AG04450 (cell line): ENCODE data around the gene MAPRE2. TPM values are rescaled to one million over a fixed set of nuclear protein-coding genes. Genes with fewer than 3 reads are reported as not detected.

ENCODE experiments used
- CTCF ChIA-PET: fragments of 300-600, 350-600 bp; formaldehyde crosslinking; extraction: SDS; loops from one replicate; lab custom pipeline; 2022; ENCODE audit warnings: antibody characterized with exemption, inconsistent platforms; lab: Charles Lee
- POLR2A ChIA-PET: fragments of 350-600 bp; formaldehyde crosslinking; extraction: SDS; loops from one replicate; lab custom pipeline; 2021; ENCODE audit warnings: antibody characterized with exemption, inconsistent platforms; lab: Yijun Ruan, JAX
- DNase-seq: peaks from one replicate; pipeline ENCODE4 v3.0.0-alpha.2; 2011; ENCODE audit warnings: low read depth, low spot score
- H3K27ac ChIP-seq: one replicate; pipeline ENCODE4 v1.5.1; 2012; ENCODE audit warnings: low read depth, low read length, control low read depth
- H3K27me3 ChIP-seq: one replicate; pipeline ENCODE4 v1.6.0; 2012; ENCODE audit warnings: low read length; ENCODE audit not compliant: control insufficient read depth, insufficient read depth
- H3K4me3 ChIP-seq: 2 replicates; pipeline ENCODE4 v1.5.1; 2011; ENCODE audit warnings: mild to moderate bottlenecking, low read depth, low read length, control low read depth
- H3K9me3 ChIP-seq: 2 replicates; pipeline ENCODE4 v1.5.1; 2012; ENCODE audit warnings: low read length; ENCODE audit not compliant: control insufficient read depth, insufficient read depth
- polyA plus RNA-seq: library from polyadenylated mRNA; depleted of rRNA; stranded (reverse); fragments of >200 nt; gene quantifications from 2 replicates; pipeline ENCODE4 v1.2.3, GENCODE V29; 2011
- TF ChIP-seq, protein P1 (sequence below): IDR thresholded peaks from 2 replicates; pipeline ENCODE4 v1.5.1; 2011; ENCODE audit warnings: low read depth, low read length, control low read depth, inconsistent platforms

The MAPRE2 gene
- polyA plus RNA-seq, 1 experiment: 48.8 TPM

DNA sequence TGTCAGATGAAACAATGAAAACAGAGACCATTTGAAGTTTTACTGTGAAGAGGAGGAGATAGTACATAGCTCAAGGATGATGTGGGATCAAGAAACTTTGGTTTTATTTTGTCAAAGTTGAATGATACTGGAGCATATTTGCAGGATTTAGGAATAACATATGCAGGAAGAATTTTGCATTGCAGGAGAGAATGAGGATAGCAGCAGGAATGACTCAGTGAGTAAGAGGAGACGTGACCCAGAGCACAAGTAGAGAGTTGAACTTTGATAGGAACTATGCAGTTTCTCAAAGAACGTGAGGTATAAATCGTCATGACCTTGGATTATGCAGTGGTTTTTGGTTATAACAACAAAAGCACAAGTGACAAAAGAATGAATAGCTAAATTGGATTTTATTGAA lies 47.7 kb downstream of the MAPRE2 start:
- ChIA-PET CTCF (no interaction called here), POLR2A (no interaction called here)

DNA sequence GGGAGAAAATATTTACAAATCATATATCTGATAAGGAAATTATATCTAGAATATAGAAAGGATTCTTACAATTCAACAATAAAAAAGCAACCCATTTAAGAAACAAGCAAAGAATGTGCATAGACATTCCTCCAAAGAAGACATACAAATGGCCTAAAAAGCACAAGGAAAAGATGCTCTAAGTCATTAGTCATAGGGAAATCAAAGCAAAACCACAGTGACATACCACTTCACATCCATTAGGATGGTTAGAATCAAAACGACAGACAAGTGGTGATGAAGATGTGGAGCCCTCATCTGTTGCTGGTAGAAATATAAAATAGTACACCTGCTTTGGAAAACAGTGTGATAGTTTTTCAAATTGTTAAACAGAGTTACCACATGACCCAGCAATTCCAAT lies 48.2 kb downstream of the MAPRE2 start:
- H3K27ac ChIP-seq: no peak overlapping the region
- H3K9me3 ChIP-seq: no peaks in the 10 kb centered on the region
- POLR2A ChIA-PET: no interaction called here
- TF ChIP-seq, protein P1, sequence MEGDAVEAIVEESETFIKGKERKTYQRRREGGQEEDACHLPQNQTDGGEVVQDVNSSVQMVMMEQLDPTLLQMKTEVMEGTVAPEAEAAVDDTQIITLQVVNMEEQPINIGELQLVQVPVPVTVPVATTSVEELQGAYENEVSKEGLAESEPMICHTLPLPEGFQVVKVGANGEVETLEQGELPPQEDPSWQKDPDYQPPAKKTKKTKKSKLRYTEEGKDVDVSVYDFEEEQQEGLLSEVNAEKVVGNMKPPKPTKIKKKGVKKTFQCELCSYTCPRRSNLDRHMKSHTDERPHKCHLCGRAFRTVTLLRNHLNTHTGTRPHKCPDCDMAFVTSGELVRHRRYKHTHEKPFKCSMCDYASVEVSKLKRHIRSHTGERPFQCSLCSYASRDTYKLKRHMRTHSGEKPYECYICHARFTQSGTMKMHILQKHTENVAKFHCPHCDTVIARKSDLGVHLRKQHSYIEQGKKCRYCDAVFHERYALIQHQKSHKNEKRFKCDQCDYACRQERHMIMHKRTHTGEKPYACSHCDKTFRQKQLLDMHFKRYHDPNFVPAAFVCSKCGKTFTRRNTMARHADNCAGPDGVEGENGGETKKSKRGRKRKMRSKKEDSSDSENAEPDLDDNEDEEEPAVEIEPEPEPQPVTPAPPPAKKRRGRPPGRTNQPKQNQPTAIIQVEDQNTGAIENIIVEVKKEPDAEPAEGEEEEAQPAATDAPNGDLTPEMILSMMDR: no peak
- H3K4me3 ChIP-seq: no peak overlapping the region
- CTCF ChIA-PET: no interaction called here
- no peaks in the 10 kb centered on the region for H3K27me3 ChIP-seq
- DNase-seq: no peak

More for the DNA sequence above, 47.7 kb downstream of the MAPRE2 start:
- no peak for DNase-seq
- TF ChIP-seq, protein P1: no peak
- H3K4me3 ChIP-seq: no peak overlapping the region
- no peaks in the 10 kb centered on the region for H3K27me3 ChIP-seq
- H3K9me3 ChIP-seq: no peaks in the 10 kb centered on the region
- no peak overlapping the region for H3K27ac ChIP-seq

DNA sequence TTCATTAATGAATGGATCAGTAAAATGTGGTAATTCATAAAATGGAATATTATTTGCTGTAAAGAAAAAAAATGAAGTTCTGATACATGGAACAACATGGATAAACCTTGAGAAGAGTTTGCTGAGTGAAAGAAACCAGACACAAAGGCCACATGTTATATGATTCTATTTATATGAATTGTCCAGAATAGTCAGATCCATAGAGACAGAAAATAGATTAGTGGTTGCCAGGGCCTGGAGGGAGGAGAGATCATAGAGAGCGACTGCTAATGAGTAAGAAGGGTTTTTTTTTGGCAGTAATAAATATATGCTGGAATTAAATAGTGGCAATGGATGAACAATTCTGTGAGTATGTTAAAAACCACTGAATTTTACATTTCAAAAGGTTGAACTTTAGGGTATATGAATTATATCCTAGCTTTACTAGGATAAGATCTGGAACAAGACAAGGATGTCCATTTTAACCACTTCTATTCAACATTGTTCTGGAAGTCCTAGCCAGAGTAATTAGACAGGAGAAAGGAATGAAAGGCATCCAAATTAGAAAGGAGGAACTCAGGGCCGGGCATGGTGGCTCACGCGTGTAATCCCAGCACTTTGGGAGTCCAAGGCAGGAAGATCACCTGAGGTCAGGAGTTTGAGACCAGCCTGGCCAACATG lies 48.8 kb downstream of the MAPRE2 start:
- no peak for DNase-seq
- ChIA-PET CTCF (interaction anchor here (1.0 kb wide), 1 partner anchor 53 kb away, joined by 6 read pairs; no protein-coding TSS in a partner anchor), POLR2A (no interaction called here)
- H3K27me3 ChIP-seq: no peaks in the 10 kb centered on the region
- H3K4me3 ChIP-seq: no peak overlapping the region
- H3K9me3 ChIP-seq: no peaks in the 10 kb centered on the region
- TF ChIP-seq, protein P1: no peak
- no peak overlapping the region for H3K27ac ChIP-seq

DNA sequence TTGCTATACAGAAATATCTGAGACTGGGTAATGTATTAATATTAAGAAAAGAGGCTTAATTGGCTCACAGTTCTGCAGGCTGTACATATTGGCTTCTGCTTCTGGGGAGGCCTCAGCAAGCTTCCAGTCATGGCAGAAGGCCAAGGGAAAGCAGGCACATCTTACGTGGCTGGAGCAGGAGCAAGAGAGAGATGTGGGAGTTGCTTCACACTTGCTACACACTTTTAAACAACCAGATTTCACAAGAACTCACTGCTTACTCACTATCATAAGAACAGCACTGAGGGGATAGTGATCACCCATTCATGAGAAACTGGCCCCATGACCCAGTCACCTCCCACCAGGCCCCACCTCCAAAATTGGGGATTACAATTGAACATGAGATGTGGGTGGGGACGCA lies 50.6 kb downstream of the MAPRE2 start:
- TF ChIP-seq, protein P1: no peak
- ChIA-PET POLR2A (no interaction called here), CTCF (no interaction called here)
- H3K4me3 ChIP-seq: no peak overlapping the region
- no peak overlapping the region for H3K27ac ChIP-seq
- H3K27me3 ChIP-seq: no peaks in the 10 kb centered on the region
- DNase-seq: no peak
- H3K9me3 ChIP-seq: no peaks in the 10 kb centered on the region

DNA sequence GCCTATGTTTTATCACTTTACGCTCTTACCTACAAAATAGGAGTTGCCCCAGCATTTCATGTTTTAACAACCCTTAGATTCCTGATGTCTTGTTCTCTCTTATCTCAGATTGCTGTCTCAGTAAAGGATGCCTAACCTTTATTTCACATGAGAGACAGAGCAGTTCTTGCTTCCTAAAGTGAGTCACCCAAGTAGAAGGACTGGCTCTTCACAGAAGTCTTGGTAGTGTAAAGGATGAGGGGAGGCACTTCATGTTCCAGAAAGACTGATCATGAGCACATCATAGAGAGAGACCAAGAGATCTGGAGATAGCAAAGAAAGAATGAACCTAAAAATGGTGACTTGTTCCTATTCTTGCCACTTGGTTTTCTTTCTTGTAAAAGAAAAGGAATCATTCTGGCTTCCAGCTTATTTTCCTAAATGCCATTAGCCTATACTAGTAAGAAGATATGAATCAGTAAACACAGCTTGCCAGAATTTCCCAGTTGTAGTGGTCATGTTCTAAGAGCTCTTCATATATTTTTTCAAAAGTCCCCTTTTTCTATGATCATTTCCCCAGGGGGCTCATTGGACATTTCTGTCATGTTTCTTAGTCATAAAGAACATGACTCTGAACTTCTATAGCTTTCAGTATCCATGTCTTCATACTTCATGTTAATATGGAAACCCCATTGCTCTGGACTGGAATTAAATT lies 54.9 kb downstream of the MAPRE2 start:
- H3K4me3 ChIP-seq: no peak overlapping the region
- no peaks in the 10 kb centered on the region for H3K9me3 ChIP-seq
- CTCF ChIA-PET: interaction anchor here (0.9 to 1.6 kb wide), 3 partner anchors 10 to 47 kb away, joined by 3 to 8 read pairs (median 4); no protein-coding TSS in a partner anchor
- DNase-seq: no peak
- no peak overlapping the region for H3K27ac ChIP-seq
- TF ChIP-seq, protein P1: no peak
- POLR2A ChIA-PET: no interaction called here
- H3K27me3 ChIP-seq: no peaks in the 10 kb centered on the region
